GM10248 (cell line): ENCODE measurements around the gene COPZ2.

Experiments used
- CTCF ChIA-PET: fragments of 300-600 bp; sonication (Branson Sonifier 250); formaldehyde crosslinking; extraction: SDS; loops from one replicate; lab custom pipeline; 2021; ENCODE audit warnings: antibody characterized with exemption; lab: Yijun Ruan, JAX
- POLR2A ChIA-PET: fragments of 350-650 bp; sonication (Branson Sonifier 250); formaldehyde crosslinking; extraction: SDS; loops from one replicate; lab custom pipeline; 2020; ENCODE audit warnings: antibody characterized with exemption; lab: Yijun Ruan, JAX
- DNase-seq: peaks from one replicate; pipeline ENCODE4 v3.0.0; 2012; ENCODE audit errors: extremely low spot score
- CTCF ChIP-seq: IDR thresholded peaks from 2 replicates; pipeline ENCODE4 v1.5.1; 2012; ENCODE audit warnings: mild to moderate bottlenecking, low read depth; ENCODE audit errors: extremely low read depth, missing control alignments, control extremely low read depth

COPZ2 gene

GRCh38 chr17:47987240-47987835, 50.3 kb downstream of the COPZ2 start:
- ChIA-PET POLR2A (no interaction called here), CTCF (interaction anchor here (1.2 to 2.2 kb wide), 5 partner anchors 9 to 39 kb away, joined by 3 to 8 read pairs (median 3); no protein-coding TSS in a partner anchor)

DNA sequence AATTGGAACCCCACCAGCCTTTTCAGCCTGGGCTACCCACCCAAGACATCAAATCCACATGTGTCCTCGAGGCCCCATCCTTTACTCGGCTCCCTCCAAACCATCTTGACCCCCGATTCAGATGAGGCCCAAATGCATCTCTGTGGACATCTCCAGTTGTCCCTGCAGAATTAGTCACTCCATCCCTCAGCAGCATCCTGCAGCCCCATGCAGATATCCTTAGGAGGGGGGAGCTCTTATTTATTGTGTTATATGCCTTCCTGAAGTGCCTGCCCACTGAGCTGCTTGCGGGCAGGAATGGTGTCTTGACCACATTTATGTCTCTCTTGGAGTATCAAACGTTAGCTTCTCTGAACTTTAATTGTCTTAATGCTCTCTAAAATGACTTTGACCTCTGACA, 51.1 kb downstream of the COPZ2 start:
- no peak for TF ChIP-seq CTCF
- ChIA-PET POLR2A (no interaction called here), CTCF (interaction anchor here (1.2 to 2.2 kb wide), 4 partner anchors 8 to 38 kb away, joined by 3 to 8 read pairs (median 5); no protein-coding TSS in a partner anchor)
- DNase-seq = no peak

More at GRCh38 chr17:47987240-47987835, 50.3 kb downstream of the COPZ2 start:
- DNase-seq = no peak
- TF ChIP-seq CTCF = no peak

GRCh38 chr17:47983492-47984223, 53.9 kb downstream of the COPZ2 start:
- no peak for DNase-seq
- no peak for TF ChIP-seq CTCF
- POLR2A ChIA-PET = no interaction called here
- CTCF ChIA-PET = interaction anchor here (0.6 to 1.7 kb wide), 5 partner anchors 12 to 35 kb away, joined by 3 to 9 read pairs (median 3); partner anchors contain the start of gene CDK5RAP3

- ChIA-PET POLR2A (no interaction called here), CTCF (interaction anchor here (0.6 to 1.8 kb wide), 4 partner anchors 12 to 36 kb away, joined by 3 to 7 read pairs (median 4); partner anchors contain the start of gene CDK5RAP3)
- TF ChIP-seq CTCF = no peak
- DNase-seq = no peak
These were observed 54.8 kb downstream of the COPZ2 start for GRCh38 chr17:47982645-47983390.

DNA sequence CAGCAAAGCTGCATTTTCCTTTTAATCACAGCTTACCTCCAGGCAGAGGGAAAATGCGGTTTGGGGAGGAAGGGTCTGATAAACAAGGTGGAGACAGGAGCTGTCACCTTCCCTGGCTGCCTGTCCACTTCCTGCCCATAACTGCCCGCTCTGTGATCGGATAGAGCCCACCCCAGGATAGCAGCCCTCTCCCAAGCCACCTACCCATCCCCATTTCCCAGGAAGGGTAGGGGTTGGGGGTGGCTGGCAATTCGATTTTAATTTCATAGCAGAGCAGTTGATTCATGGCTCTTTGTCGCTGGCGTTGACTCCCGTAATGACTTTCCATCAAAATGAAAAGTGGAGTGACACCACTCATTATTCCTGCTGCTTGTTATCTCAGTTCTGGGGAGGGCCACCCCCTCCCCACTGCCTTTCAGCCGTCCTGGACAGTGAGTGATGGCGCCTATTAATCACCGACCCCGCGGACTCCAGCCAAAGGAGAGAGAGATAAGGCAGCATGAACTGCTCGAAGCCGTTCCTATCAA, 55.4 kb downstream of the COPZ2 start:
- ChIA-PET POLR2A (no interaction called here), CTCF (interaction anchor here (1.8 to 18.5 kb wide), 3 partner anchors 12 to 34 kb away, joined by 7 to 305 read pairs (median 13); partner anchors contain the start of gene CDK5RAP3)
- no peak for DNase-seq
- no peak for TF ChIP-seq CTCF

GRCh38 chr17:47981462-47981861, 56.1 kb downstream of the COPZ2 start:
- no peak for TF ChIP-seq CTCF
- ChIA-PET CTCF (interaction anchor here (0.7 to 18.5 kb wide), 5 partner anchors 9 to 44 kb away, joined by 3 to 305 read pairs (median 7); partner anchors contain the start of gene CDK5RAP3), POLR2A (no interaction called here)
- DNase-seq = no peak
